Ishikawa (cell line): ENCODE data around the gene DHRS4L2.

Experiments
- CEBPB ChIP-seq: IDR thresholded peaks from 2 replicates; pipeline ENCODE4 v1.6.1; 2012
- CREB1 ChIP-seq: IDR thresholded peaks from 2 replicates; pipeline ENCODE4 v1.6.1; 2012; ENCODE audit warnings: low read depth
- EGR1 ChIP-seq: IDR thresholded peaks from 2 replicates; pipeline ENCODE4 v1.6.1; 2012
- EP300 ChIP-seq: IDR thresholded peaks from 2 replicates; pipeline ENCODE4 v1.6.1; 2012; ENCODE audit warnings: borderline replicate concordance
- FOXM1 ChIP-seq: IDR thresholded peaks from 2 replicates; pipeline ENCODE4 v1.6.1; 2012; ENCODE audit warnings: low read depth, borderline replicate concordance
- NFIC ChIP-seq: IDR thresholded peaks from 2 replicates; pipeline ENCODE4 v1.6.1; 2012
- RAD21 ChIP-seq: IDR thresholded peaks from 2 replicates; pipeline ENCODE4 v1.6.1; 2012; ENCODE audit warnings: low read depth
- TAF1 ChIP-seq: IDR thresholded peaks from 2 replicates; pipeline ENCODE4 v1.6.1; 2012; ENCODE audit warnings: low read depth, mild to moderate bottlenecking
- TCF12 ChIP-seq: IDR thresholded peaks from 2 replicates; pipeline ENCODE4 v1.6.1; 2012; ENCODE audit warnings: low read depth
- TEAD4 ChIP-seq: IDR thresholded peaks from 2 replicates; pipeline ENCODE4 v1.6.1; 2012
- YY1 ChIP-seq: IDR thresholded peaks from 2 replicates; pipeline ENCODE4 v1.6.1; 2012; ENCODE audit warnings: low read depth
- ZBTB7A ChIP-seq: IDR thresholded peaks from 2 replicates; pipeline ENCODE4 v1.6.1; 2012; ENCODE audit warnings: low read depth
- TF ChIP-seq, protein P1 (sequence below): IDR thresholded peaks from 2 replicates; pipeline ENCODE4 v1.6.1; 2012; ENCODE audit warnings: low read depth, mild to moderate bottlenecking
- TF ChIP-seq, protein P2 (sequence below): IDR thresholded peaks from 2 replicates; pipeline ENCODE4 v1.6.1; 2012
- TF ChIP-seq, protein P3 (sequence below): IDR thresholded peaks from 2 replicates; pipeline ENCODE4 v1.6.1; 2012

Gene DHRS4L2

DNA sequence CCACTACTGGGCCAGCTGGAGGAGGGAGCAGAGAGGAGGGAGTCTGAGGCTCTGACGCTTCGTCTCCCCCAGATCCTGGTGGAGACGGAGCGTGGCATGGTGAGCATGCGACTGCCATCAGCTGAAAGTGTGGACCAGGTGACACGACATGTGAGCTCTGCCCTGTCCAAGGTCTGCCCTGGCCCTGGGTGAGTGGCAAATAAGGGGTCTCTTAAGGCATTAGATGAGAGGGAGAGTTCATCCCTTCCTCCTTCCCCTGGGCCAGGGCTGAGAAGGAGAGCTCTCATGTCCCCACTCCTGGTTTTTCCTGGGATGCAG lies 65.6 kb downstream of the DHRS4L2 start:
- TF ChIP-seq, protein P1, sequence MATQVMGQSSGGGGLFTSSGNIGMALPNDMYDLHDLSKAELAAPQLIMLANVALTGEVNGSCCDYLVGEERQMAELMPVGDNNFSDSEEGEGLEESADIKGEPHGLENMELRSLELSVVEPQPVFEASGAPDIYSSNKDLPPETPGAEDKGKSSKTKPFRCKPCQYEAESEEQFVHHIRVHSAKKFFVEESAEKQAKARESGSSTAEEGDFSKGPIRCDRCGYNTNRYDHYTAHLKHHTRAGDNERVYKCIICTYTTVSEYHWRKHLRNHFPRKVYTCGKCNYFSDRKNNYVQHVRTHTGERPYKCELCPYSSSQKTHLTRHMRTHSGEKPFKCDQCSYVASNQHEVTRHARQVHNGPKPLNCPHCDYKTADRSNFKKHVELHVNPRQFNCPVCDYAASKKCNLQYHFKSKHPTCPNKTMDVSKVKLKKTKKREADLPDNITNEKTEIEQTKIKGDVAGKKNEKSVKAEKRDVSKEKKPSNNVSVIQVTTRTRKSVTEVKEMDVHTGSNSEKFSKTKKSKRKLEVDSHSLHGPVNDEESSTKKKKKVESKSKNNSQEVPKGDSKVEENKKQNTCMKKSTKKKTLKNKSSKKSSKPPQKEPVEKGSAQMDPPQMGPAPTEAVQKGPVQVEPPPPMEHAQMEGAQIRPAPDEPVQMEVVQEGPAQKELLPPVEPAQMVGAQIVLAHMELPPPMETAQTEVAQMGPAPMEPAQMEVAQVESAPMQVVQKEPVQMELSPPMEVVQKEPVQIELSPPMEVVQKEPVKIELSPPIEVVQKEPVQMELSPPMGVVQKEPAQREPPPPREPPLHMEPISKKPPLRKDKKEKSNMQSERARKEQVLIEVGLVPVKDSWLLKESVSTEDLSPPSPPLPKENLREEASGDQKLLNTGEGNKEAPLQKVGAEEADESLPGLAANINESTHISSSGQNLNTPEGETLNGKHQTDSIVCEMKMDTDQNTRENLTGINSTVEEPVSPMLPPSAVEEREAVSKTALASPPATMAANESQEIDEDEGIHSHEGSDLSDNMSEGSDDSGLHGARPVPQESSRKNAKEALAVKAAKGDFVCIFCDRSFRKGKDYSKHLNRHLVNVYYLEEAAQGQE: no peak
- TF ChIP-seq TEAD4: no peak
- TF ChIP-seq RAD21: no peak
- TF ChIP-seq CREB1: no peak
- TF ChIP-seq, protein P2, sequence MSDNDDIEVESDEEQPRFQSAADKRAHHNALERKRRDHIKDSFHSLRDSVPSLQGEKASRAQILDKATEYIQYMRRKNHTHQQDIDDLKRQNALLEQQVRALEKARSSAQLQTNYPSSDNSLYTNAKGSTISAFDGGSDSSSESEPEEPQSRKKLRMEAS: no peak
- TF ChIP-seq ZBTB7A: no peak
- no peak for TF ChIP-seq TAF1
- no peak for TF ChIP-seq CEBPB
- TF ChIP-seq EGR1: no peak
- TF ChIP-seq, protein P3, sequence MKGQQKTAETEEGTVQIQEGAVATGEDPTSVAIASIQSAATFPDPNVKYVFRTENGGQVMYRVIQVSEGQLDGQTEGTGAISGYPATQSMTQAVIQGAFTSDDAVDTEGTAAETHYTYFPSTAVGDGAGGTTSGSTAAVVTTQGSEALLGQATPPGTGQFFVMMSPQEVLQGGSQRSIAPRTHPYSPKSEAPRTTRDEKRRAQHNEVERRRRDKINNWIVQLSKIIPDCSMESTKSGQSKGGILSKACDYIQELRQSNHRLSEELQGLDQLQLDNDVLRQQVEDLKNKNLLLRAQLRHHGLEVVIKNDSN: no peak
- TF ChIP-seq YY1: no peak
- TF ChIP-seq NFIC: no peak
- TF ChIP-seq EP300: no peak

DNA sequence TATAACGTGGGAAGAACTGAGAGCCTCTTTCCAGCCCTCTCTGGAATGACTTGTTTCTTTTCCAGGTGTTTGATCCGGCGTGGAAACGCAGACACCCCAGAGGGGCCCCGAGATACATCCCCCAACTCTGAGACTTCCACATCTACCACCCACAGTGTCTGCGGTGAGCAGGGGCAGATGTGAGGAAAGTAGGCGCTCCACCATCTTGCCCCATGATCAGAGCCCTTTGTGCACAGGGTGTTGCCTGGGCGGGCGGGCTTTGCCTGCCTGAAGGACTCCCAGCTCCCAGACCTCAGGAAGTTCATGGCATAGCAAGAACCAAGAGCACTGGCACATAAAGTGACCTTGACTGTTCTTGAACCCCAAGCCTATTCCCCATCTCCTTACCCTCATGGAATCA lies 65.9 kb downstream of the DHRS4L2 start:
- TF ChIP-seq, protein P1: no peak
- TF ChIP-seq YY1: no peak
- TF ChIP-seq, protein P3: no peak
- no peak for TF ChIP-seq RAD21
- no peak for TF ChIP-seq EGR1
- no peak for TF ChIP-seq FOXM1
- no peak for TF ChIP-seq TEAD4
- TF ChIP-seq CEBPB: no peak
- TF ChIP-seq TCF12: no peak
- TF ChIP-seq CREB1: no peak
- no peak for TF ChIP-seq NFIC
- TF ChIP-seq, protein P2: no peak
- TF ChIP-seq EP300: no peak
